Measurements from ENCODE around the gene RAD50.
"Not testable (repeated sequence)": the region's sequence is repeated elsewhere in the genome, so short reads cannot be mapped to it uniquely, and the experiment has no call there.

Gene RAD50

GRCh38 chr5:132547269-132547668, 9.5 kb upstream of the RAD50 start:
- no peak overlapping the region for H2AK5ac ChIP-seq (ENCODE audit: low read length, severe bottlenecking)
- H3K36me3 ChIP-seq (ENCODE audit: control insufficient read depth in 1 of 2, insufficient read depth in 2 of 2, low read depth in 1 of 2, low read length in 2 of 2): no peaks in the 10 kb centered on the region
- no peak overlapping the region for H3K23ac ChIP-seq (ENCODE audit: low read length in 2 of 2)
- H3K4ac ChIP-seq (ENCODE audit: low read depth in 1 of 2, low read length in 2 of 2): no peak overlapping the region
- 90% methylated on average over 2 of the region's 2 CpGs for WGBS
- no peak overlapping the region for H2BK5ac ChIP-seq (ENCODE audit: low read depth, low read length, poor library complexity, severe bottlenecking)
- H2BK120ac ChIP-seq (ENCODE audit: low read depth, low read length): no peak overlapping the region
- H3K14ac ChIP-seq (ENCODE audit: low read length in 2 of 2): no peak overlapping the region
- H3K79me1 ChIP-seq (replicated peaks; ENCODE audit: low read length, poor library complexity, severe bottlenecking): no peaks in the 10 kb centered on the region
- no peak overlapping the region for H2BK12ac ChIP-seq (ENCODE audit: low read length in 2 of 2)
- no peak overlapping the region for H3K4me3 ChIP-seq (ENCODE audit: insufficient read depth in 1 of 2, low read depth in 1 of 2, low read length in 2 of 2)
- H3K27ac ChIP-seq (ENCODE audit: low read length, poor library complexity, severe bottlenecking): no peak overlapping the region
- no peak overlapping the region for H2AFZ ChIP-seq (ENCODE audit: low read depth, low read length)
- no peaks in the 10 kb centered on the region for H3K27me3 ChIP-seq (ENCODE audit: control insufficient read depth in 1 of 2, insufficient read depth in 1 of 2, low read length in 2 of 2)
- no peak overlapping the region for H3K18ac ChIP-seq (ENCODE audit: low read depth in 1 of 2, low read length in 2 of 2)
- H3K4me2 ChIP-seq (ENCODE audit: low read length, poor library complexity, severe bottlenecking): no peak overlapping the region
- no peaks in the 10 kb centered on the region for H3K9me3 ChIP-seq (ENCODE audit: control insufficient read depth, low read length)
- no peak overlapping the region for H2BK15ac ChIP-seq (ENCODE audit: low read depth, poor library complexity, severe bottlenecking)
- H3K9ac ChIP-seq (ENCODE audit: low read length): no peak overlapping the region
- no peaks in the 10 kb centered on the region for H3K4me1 ChIP-seq (ENCODE audit: control insufficient read depth, insufficient read depth, low read depth, low read length)
- H4K8ac ChIP-seq (ENCODE audit: low read length): no peak overlapping the region
- DNase-seq: no peak
- no peak overlapping the region for H4K91ac ChIP-seq (ENCODE audit: low read length)

- not testable (repeated sequence) for H2BK5ac ChIP-seq (ENCODE audit: low read depth, low read length, poor library complexity, severe bottlenecking); H2BK12ac ChIP-seq (ENCODE audit: low read length in 2 of 2); H3K23ac ChIP-seq (ENCODE audit: low read length in 2 of 2); H4K8ac ChIP-seq (ENCODE audit: low read length); H2AFZ ChIP-seq (ENCODE audit: low read depth, low read length); H2BK120ac ChIP-seq (ENCODE audit: low read depth, low read length); H3K27me3 ChIP-seq (ENCODE audit: control insufficient read depth in 1 of 2, insufficient read depth in 1 of 2, low read length in 2 of 2); H3K36me3 ChIP-seq (ENCODE audit: control insufficient read depth in 1 of 2, insufficient read depth in 2 of 2, low read depth in 1 of 2, low read length in 2 of 2); H2BK15ac ChIP-seq (ENCODE audit: low read depth, poor library complexity, severe bottlenecking); H3K4me1 ChIP-seq (ENCODE audit: control insufficient read depth, insufficient read depth, low read depth, low read length); H3K4me3 ChIP-seq (ENCODE audit: insufficient read depth in 1 of 2, low read depth in 1 of 2, low read length in 2 of 2); H3K9ac ChIP-seq (ENCODE audit: low read length); DNase-seq; H3K27ac ChIP-seq (ENCODE audit: low read length, poor library complexity, severe bottlenecking); H3K4ac ChIP-seq (ENCODE audit: low read depth in 1 of 2, low read length in 2 of 2); H4K91ac ChIP-seq (ENCODE audit: low read length); H3K79me1 ChIP-seq (replicated peaks; ENCODE audit: low read length, poor library complexity, severe bottlenecking); H3K14ac ChIP-seq (ENCODE audit: low read length in 2 of 2); H3K9me3 ChIP-seq (ENCODE audit: control insufficient read depth, low read length); H3K18ac ChIP-seq (ENCODE audit: low read depth in 1 of 2, low read length in 2 of 2); H3K4me2 ChIP-seq (ENCODE audit: low read length, poor library complexity, severe bottlenecking); H2AK5ac ChIP-seq (ENCODE audit: low read length, severe bottlenecking)
- WGBS: 93% methylated on average over 6 of the region's 7 CpGs
These were observed 7.9 kb upstream of the RAD50 start for GRCh38 chr5:132548834-132549233.

GRCh38 chr5:132549576-132549975, 7.2 kb upstream of the RAD50 start:
- Histone ChIP-seq H3K27ac (ENCODE audit: low read length, poor library complexity, severe bottlenecking) (no peak overlapping the region), H2BK15ac (ENCODE audit: low read depth, poor library complexity, severe bottlenecking) (no peak overlapping the region), H4K8ac (ENCODE audit: low read length) (no peak overlapping the region), H3K23ac (ENCODE audit: low read length in 2 of 2) (no peak overlapping the region), H4K91ac (ENCODE audit: low read length) (no peak overlapping the region), H3K4me3 (ENCODE audit: insufficient read depth in 1 of 2, low read depth in 1 of 2, low read length in 2 of 2) (no peak overlapping the region), H3K79me1 (replicated peaks; ENCODE audit: low read length, poor library complexity, severe bottlenecking) (no peaks in the 10 kb centered on the region), H3K4me1 (ENCODE audit: control insufficient read depth, insufficient read depth, low read depth, low read length) (no peaks in the 10 kb centered on the region), H2AK5ac (ENCODE audit: low read length, severe bottlenecking) (no peak overlapping the region), H2BK120ac (ENCODE audit: low read depth, low read length) (no peak overlapping the region), H3K36me3 (ENCODE audit: control insufficient read depth in 1 of 2, insufficient read depth in 2 of 2, low read depth in 1 of 2, low read length in 2 of 2) (no peaks in the 10 kb centered on the region), H3K4me2 (ENCODE audit: low read length, poor library complexity, severe bottlenecking) (no peak overlapping the region), H2BK12ac (ENCODE audit: low read length in 2 of 2) (no peak overlapping the region), H2BK5ac (ENCODE audit: low read depth, low read length, poor library complexity, severe bottlenecking) (no peak overlapping the region), H3K14ac (ENCODE audit: low read length in 2 of 2) (no peak overlapping the region), H3K18ac (ENCODE audit: low read depth in 1 of 2, low read length in 2 of 2) (no peak overlapping the region), H3K9me3 (ENCODE audit: control insufficient read depth, low read length) (no peaks in the 10 kb centered on the region), H3K4ac (ENCODE audit: low read depth in 1 of 2, low read length in 2 of 2) (no peak overlapping the region), H3K27me3 (ENCODE audit: control insufficient read depth in 1 of 2, insufficient read depth in 1 of 2, low read length in 2 of 2) (no peaks in the 10 kb centered on the region), H3K9ac (ENCODE audit: low read length) (no peak overlapping the region), H2AFZ (ENCODE audit: low read depth, low read length) (no peak overlapping the region)
- WGBS: no CpG with 5 or more reads among the region's 2 CpGs
- DNase-seq: no peak

- peaks cover 2 to 20% of the 10 kb centered on the region in 2 experiments for H3K36me3 ChIP-seq (ENCODE audit: control insufficient read depth in 1 of 2, insufficient read depth in 2 of 2, low read depth in 1 of 2, low read length in 2 of 2)
- H2BK12ac ChIP-seq (ENCODE audit: low read length in 2 of 2): no peak overlapping the region
- peak overlapping the region; percentile 60 to 99 for H3K18ac ChIP-seq (ENCODE audit: low read depth in 1 of 2, low read length in 2 of 2)
- peaks cover 8% of the 10 kb centered on the region for H3K79me1 ChIP-seq (replicated peaks; ENCODE audit: low read length, poor library complexity, severe bottlenecking)
- peak overlapping the region; percentile 62 for H3K27ac ChIP-seq (ENCODE audit: low read length, poor library complexity, severe bottlenecking)
- WGBS: 73% methylated on average over 9 of the region's 15 CpGs
- peaks cover 7% of the 10 kb centered on the region for H3K4me1 ChIP-seq (ENCODE audit: control insufficient read depth, insufficient read depth, low read depth, low read length)
- no peak for DNase-seq
- H4K8ac ChIP-seq (ENCODE audit: low read length): peak overlapping the region; percentile 98
- peak overlapping the region; percentile 67 to 99 for H3K4me3 ChIP-seq (ENCODE audit: insufficient read depth in 1 of 2, low read depth in 1 of 2, low read length in 2 of 2)
- no peak overlapping the region for H3K14ac ChIP-seq (ENCODE audit: low read length in 2 of 2)
- H2BK15ac ChIP-seq (ENCODE audit: low read depth, poor library complexity, severe bottlenecking): no peak overlapping the region
- H3K27me3 ChIP-seq (ENCODE audit: control insufficient read depth in 1 of 2, insufficient read depth in 1 of 2, low read length in 2 of 2): no peaks in the 10 kb centered on the region
- H3K23ac ChIP-seq (ENCODE audit: low read length in 2 of 2): peak overlapping the region in 1 of 2 experiments; percentile 23
- peak overlapping the region; percentile 100 for H2AFZ ChIP-seq (ENCODE audit: low read depth, low read length)
- no peak overlapping the region for H2AK5ac ChIP-seq (ENCODE audit: low read length, severe bottlenecking)
- no peak overlapping the region for H2BK120ac ChIP-seq (ENCODE audit: low read depth, low read length)
- H3K9ac ChIP-seq (ENCODE audit: low read length): peak overlapping the region; percentile 95
- H3K4ac ChIP-seq (ENCODE audit: low read depth in 1 of 2, low read length in 2 of 2): peak overlapping the region in 1 of 2 experiments; percentile 97
- peak overlapping the region; percentile 96 for H4K91ac ChIP-seq (ENCODE audit: low read length)
- H2BK5ac ChIP-seq (ENCODE audit: low read depth, low read length, poor library complexity, severe bottlenecking): no peak overlapping the region
- peak overlapping the region; percentile 77 for H3K4me2 ChIP-seq (ENCODE audit: low read length, poor library complexity, severe bottlenecking)
- H3K9me3 ChIP-seq (ENCODE audit: control insufficient read depth, low read length): no peaks in the 10 kb centered on the region
These were observed 519 bp upstream of the RAD50 start for GRCh38 chr5:132556153-132556762.
